Panc1 (cell line): ENCODE results near the gene IFFO2. TPM values are rescaled to one million over a fixed set of nuclear protein-coding genes. Genes with fewer than 3 reads are reported as not detected.

Experiments
- ATAC-seq: fragments of 200-7000 bp; cut with Tn5 transposase; 2 replicates; pipeline ENCODE4 v1.9.1; 2020; ENCODE audit warnings: mild to moderate bottlenecking, moderate library complexity
- BruUV-seq: library from RNA; stranded (reverse); fragments of 400-500 nt; replicated peaks from 2 replicates; lab custom pipeline; 2021; lab: Mats Ljungman, UMichigan
- CTCF ChIA-PET: fragments of 300-600 bp; sonication (Branson Sonifier 250); formaldehyde crosslinking; loops from one replicate; lab custom pipeline; 2022; ENCODE audit warnings: antibody characterized with exemption; lab: Charles Lee
- POLR2A ChIA-PET: fragments of 300-600 bp; sonication (Branson Sonifier 250); formaldehyde crosslinking; loops from one replicate; lab custom pipeline; 2022; ENCODE audit warnings: antibody characterized with exemption; lab: Charles Lee
- DNase-seq: peaks from one replicate; pipeline ENCODE4 v3.0.0-alpha.2; 2010; ENCODE audit warnings: low read depth, low spot score
- H3K27ac ChIP-seq: 2 replicates; pipeline ENCODE4 v1.5.1; 2011; ENCODE audit warnings: mild to moderate bottlenecking, low read length, inconsistent platforms
- H3K27me3 ChIP-seq: fragments of 200-500 bp; sonication (Bioruptor generic); 2 replicates; pipeline ENCODE4 v1.6.0; 2014; ENCODE audit warnings: low read length, inconsistent platforms; ENCODE audit not compliant: control insufficient read depth, insufficient read depth
- H3K36me3 ChIP-seq: fragments of 200-500 bp; sonication (Bioruptor generic); 2 replicates; pipeline ENCODE4 v1.5.1; 2014; ENCODE audit warnings: inconsistent platforms, mild to moderate bottlenecking, low read length, moderate library complexity; ENCODE audit not compliant: control insufficient read depth, insufficient read depth
- H3K4me1 ChIP-seq: 2 replicates; pipeline ENCODE4 v1.5.1; 2011; ENCODE audit warnings: inconsistent platforms, mild to moderate bottlenecking, low read length, moderate library complexity; ENCODE audit not compliant: control insufficient read depth, insufficient read depth
- H3K4me3 ChIP-seq, 2 experiments: 2 replicates each; pipeline ENCODE4 v1.5.1; 2011 to 2012; ENCODE audit warnings: low read depth in 2 of 2, low read length in 2 of 2, mild to moderate bottlenecking in 2 of 2, inconsistent platforms in 1 of 2, moderate library complexity in 1 of 2
- H3K9me3 ChIP-seq: fragments of 200-500 bp; sonication (Bioruptor generic); 2 replicates; pipeline ENCODE4 v1.5.1; 2014; ENCODE audit warnings: low read depth, mild to moderate bottlenecking, inconsistent platforms, low read length, moderate library complexity; ENCODE audit not compliant: control insufficient read depth, insufficient read depth
- CTCF ChIP-seq: fragments of 450-650 bp; IDR thresholded peaks from 2 replicates; pipeline ENCODE4 v1.5.1; 2017; ENCODE audit warnings: mild to moderate bottlenecking
- POLR2AphosphoS5 ChIP-seq: IDR thresholded peaks from 2 replicates; pipeline ENCODE4 v1.6.1; 2012; ENCODE audit warnings: mild to moderate bottlenecking, low read depth, low read length, moderate library complexity
- REST ChIP-seq, 2 experiments: IDR thresholded peaks; 2 replicates each; pipeline ENCODE4 v1.6.1; 2011 to 2012; ENCODE audit warnings: low read depth in 2 of 2, control low read depth in 1 of 2, low read length in 1 of 2, mild to moderate bottlenecking in 1 of 2, moderate library complexity in 1 of 2; ENCODE audit not compliant: insufficient read depth in 1 of 2
- SIN3A ChIP-seq: IDR thresholded peaks from 2 replicates; pipeline ENCODE4 v1.6.1; 2012; ENCODE audit warnings: low read depth, mild to moderate bottlenecking, low read length, moderate library complexity, borderline replicate concordance; ENCODE audit not compliant: insufficient read depth
- TCF7L2 ChIP-seq: IDR thresholded peaks from 2 replicates; pipeline ENCODE4 v1.6.1; 2011; ENCODE audit warnings: mild to moderate bottlenecking, low read depth, low read length, inconsistent platforms
- in situ Hi-C: cut with HindIII; loops from 2 replicates; pipeline ENCODE4 v1.10.0; 2016; ENCODE audit warnings: low sequenced_read_pairs, low pct_unique_long_range_greater_than_20kb
- intact Hi-C: fragments of 100-400 bp; cut with micrococcal nuclease; formaldehyde crosslinking; loops from one replicate; pipeline ENCODE4 v1.10.0; 2022; ENCODE audit not compliant: unreplicated experiment
- total RNA-seq: library from RNA; stranded (reverse); gene quantifications from one replicate; pipeline ENCODE4 v1.2.1, GENCODE V29; 2021; ENCODE audit not compliant: unreplicated experiment

The IFFO2 gene
- total RNA-seq, 1 experiment from 2014 or later = 59.4 TPM

- Histone ChIP-seq H3K27ac (peak overlapping the region; percentile 80), H3K4me3 (no peak overlapping the region), H3K27me3 (no peaks in the 10 kb centered on the region), H3K36me3 (peaks cover 2% of the 10 kb centered on the region; the same call in 1 of the 2 replicates), H3K9me3 (no peaks in the 10 kb centered on the region), H3K4me1 (peaks cover 60% of the 10 kb centered on the region)
- in situ Hi-C loops (no loop called here), intact Hi-C loops (no loop called here)
- CTCF ChIA-PET = interaction anchor here (0.9 kb wide), 1 partner anchor 10 kb away, joined by 5 read pairs; no protein-coding TSS in a partner anchor
- TF ChIP-seq TCF7L2 (no peak), REST (IDR thresholded peaks at IDR 0.05; ENCODE audit: insufficient read depth in 1 of 2, low read depth in 2 of 2, low read length in 1 of 2) (no peak), SIN3A (no peak), CTCF (no peak), POLR2AphosphoS5 (no peak)
- POLR2A ChIA-PET = interaction anchor here (1.0 kb wide), 1 partner anchor 175 kb away, joined by 3 read pairs; no protein-coding TSS in a partner anchor
- no peak for DNase-seq
- ATAC-seq = no peak
- no TSS peak for BruUV-seq
These were observed 33.4 kb downstream of the IFFO2 start for GRCh38 chr1:18922848-18923755.

GRCh38 chr1:18922319-18922726, 34.2 kb downstream of the IFFO2 start:
- no TSS peak for BruUV-seq
- no peak for TF ChIP-seq POLR2AphosphoS5
- TF ChIP-seq CTCF = no peak
- ChIA-PET POLR2A (interaction anchor here (1.0 kb wide), 1 partner anchor 175 kb away, joined by 3 read pairs; no protein-coding TSS in a partner anchor), CTCF (interaction anchor here (0.7 to 1.0 kb wide), 2 partner anchors 9 to 15 kb away, joined by 3 to 4 read pairs; no protein-coding TSS in a partner anchor)
- Histone ChIP-seq H3K4me1 (peaks cover 52% of the 10 kb centered on the region), H3K4me3 (no peak overlapping the region), H3K9me3 (no peaks in the 10 kb centered on the region), H3K27ac (peak overlapping the region; percentile 80), H3K27me3 (no peaks in the 10 kb centered on the region), H3K36me3 (peaks cover 2% of the 10 kb centered on the region; the same call in 1 of the 2 replicates)
- in situ Hi-C loops = no loop called here
- DNase-seq = no peak
- intact Hi-C loops = no loop called here
- 0 out of 2 replicates have a peak, but pooled peaks have one; percentile 4 for ATAC-seq
